ENCODE measurements around the gene SSBP4. TPM values are rescaled to one million over a fixed set of nuclear protein-coding genes. Genes with fewer than 3 reads are reported as not detected.

The SSBP4 gene
- total and polyA plus RNA-seq, 9 of the 15 experiments (the other 6 are each of a cell fraction or from before 2014, with no cell fraction given), result 1.1 to 189 (median 39.0) TPM

DNA sequence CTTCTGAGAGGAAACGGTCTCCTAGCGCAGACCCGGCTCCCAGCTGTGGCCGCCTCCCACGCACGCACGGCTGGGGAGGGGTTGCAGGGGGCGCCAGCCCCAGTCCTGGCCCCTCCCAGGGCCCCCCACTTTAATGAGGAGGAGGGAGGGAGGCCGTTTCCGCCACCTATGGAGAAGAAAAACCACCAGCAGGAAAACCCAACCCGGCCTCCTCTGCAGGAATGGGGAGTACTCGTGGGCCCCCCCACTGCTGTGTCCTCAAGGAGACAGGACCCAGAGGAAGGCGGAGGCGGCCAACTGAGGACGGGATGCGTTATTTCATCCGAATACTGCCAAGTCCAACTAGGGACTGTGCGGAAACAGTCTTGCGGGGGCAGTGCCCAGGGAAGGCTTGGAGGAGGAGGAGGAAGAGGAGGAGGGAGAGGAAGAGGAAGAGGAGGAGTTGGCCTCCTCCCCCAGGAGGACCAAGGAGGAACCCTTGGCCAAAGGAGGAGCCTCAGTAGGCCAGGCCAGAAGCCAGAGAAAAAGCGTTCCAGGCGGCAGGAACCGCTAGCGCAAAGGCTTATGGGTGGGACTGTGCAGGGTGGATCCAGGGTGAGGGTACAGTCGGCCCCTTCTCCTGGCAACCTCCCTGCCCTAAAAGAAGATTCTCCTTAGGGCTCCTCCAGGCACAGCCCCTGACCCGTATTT lies 3.9 kb upstream of the SSBP4 start (continued):
- TF ChIP-seq ZNF561 (CRISPR knock-in tag; conservative IDR thresholded peaks at IDR 0.05) (no peak), NFATC3 (IDR thresholded peaks at IDR 0.05) (no peak), KAT7 (CRISPR knock-in tag; IDR thresholded peaks at IDR 0.05; ENCODE audit: borderline replicate concordance) (no peak), SIRT6 (IDR thresholded peaks at IDR 0.05; ENCODE audit: low read depth, low read length) (no peak), SOX6 (IDR thresholded peaks at IDR 0.05) (0 out of 2 replicates have a peak, but pooled peaks have one; percentile 43), OTX1 (CRISPR knock-in tag; IDR thresholded peaks at IDR 0.05) (peak; percentile 94), RUNX1 (IDR thresholded peaks at IDR 0.05; ENCODE audit: low read depth) (0 out of 2 replicates have a peak, but pooled peaks have one; percentile 70), CREB1 (IDR thresholded peaks at IDR 0.05) (no peak), CREB1 (CRISPR knock-in tag; IDR thresholded peaks at IDR 0.05) (no peak), CHD4 (IDR thresholded peaks at IDR 0.05; ENCODE audit: insufficient read depth, insufficient replicate concordance, low read depth, low read length, poor library complexity, severe bottlenecking) (no peak), SETDB1 (IDR thresholded peaks at IDR 0.05; ENCODE audit: low read length) (no peak), TEAD4 (IDR thresholded peaks at IDR 0.05; ENCODE audit: low read length) (no peak), TEAD4 (CRISPR knock-in tag; IDR thresholded peaks at IDR 0.05; ENCODE audit: borderline replicate concordance) (no peak), SUPT5H (IDR thresholded peaks at IDR 0.05) (peak; percentile 66), CHCHD3 (CRISPR knock-in tag; IDR thresholded peaks at IDR 0.05) (no peak), ZNF174 (CRISPR knock-in tag; IDR thresholded peaks at IDR 0.05) (no peak; the same call in 1 of the 2 replicates), FOS (IDR thresholded peaks at IDR 0.05; ENCODE audit: extremely low read depth, insufficient read length) (no peak), ETV1 (tag; conservative IDR thresholded peaks at IDR 0.05; ENCODE audit: low read depth) (peak; percentile 86), ZNF239 (CRISPR knock-in tag; IDR thresholded peaks at IDR 0.05) (peak; percentile 44), HDAC1 (IDR thresholded peaks at IDR 0.05) (peak; percentile 56 to 89; a peak in 2 of 4 replicates), U2AF1 (optimal IDR thresholded peaks at IDR 0.05; ENCODE audit: low read depth, low read length) (no peak), ZNF384 (IDR thresholded peaks at IDR 0.05; ENCODE audit: low read depth, low read length) (no peak), ZKSCAN1 (IDR thresholded peaks at IDR 0.05; ENCODE audit: low read depth, low read length) (no peak), NONO (IDR thresholded peaks at IDR 0.05; ENCODE audit: low read depth in 2 of 2, low read length in 1 of 2) (peak in 1 of 2 experiments; percentile 92; a peak in 2 of 4 replicates), KLF1 (tag; IDR thresholded peaks at IDR 0.05) (no peak), ZNF232 (CRISPR knock-in tag; IDR thresholded peaks at IDR 0.05) (no peak), RCOR1 (IDR thresholded peaks at IDR 0.05; ENCODE audit: borderline replicate concordance in 1 of 2, low read depth in 2 of 2, low read length in 2 of 2) (peak in 1 of 2 experiments; percentile 70; a peak in 2 of 4 replicates), ZNF717 (CRISPR knock-in tag; IDR thresholded peaks at IDR 0.05) (no peak), POLR2A (conservative IDR thresholded peaks at IDR 0.05) (peak; percentile 79), NR3C1 (CRISPR knock-in tag; IDR thresholded peaks at IDR 0.05) (no peak), NCOR1 (IDR thresholded peaks at IDR 0.05) (peak; percentile 53), MCM2 (IDR thresholded peaks at IDR 0.05; ENCODE audit: low read depth) (peak; percentile 70; the same call in 1 of the 2 replicates), RFX1 (IDR thresholded peaks at IDR 0.05) (no peak), MCM3 (IDR thresholded peaks at IDR 0.05) (no peak)
- TF ChIP-seq, protein P1, sequence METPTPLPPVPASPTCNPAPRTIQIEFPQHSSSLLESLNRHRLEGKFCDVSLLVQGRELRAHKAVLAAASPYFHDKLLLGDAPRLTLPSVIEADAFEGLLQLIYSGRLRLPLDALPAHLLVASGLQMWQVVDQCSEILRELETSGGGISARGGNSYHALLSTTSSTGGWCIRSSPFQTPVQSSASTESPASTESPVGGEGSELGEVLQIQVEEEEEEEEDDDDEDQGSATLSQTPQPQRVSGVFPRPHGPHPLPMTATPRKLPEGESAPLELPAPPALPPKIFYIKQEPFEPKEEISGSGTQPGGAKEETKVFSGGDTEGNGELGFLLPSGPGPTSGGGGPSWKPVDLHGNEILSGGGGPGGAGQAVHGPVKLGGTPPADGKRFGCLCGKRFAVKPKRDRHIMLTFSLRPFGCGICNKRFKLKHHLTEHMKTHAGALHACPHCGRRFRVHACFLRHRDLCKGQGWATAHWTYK (CRISPR knock-in tag; IDR thresholded peaks at IDR 0.05), result peak; percentile 90

All from K562 (cell line).